ENCODE measurements around the gene OR9Q1.

The OR9Q1 gene

DNA sequence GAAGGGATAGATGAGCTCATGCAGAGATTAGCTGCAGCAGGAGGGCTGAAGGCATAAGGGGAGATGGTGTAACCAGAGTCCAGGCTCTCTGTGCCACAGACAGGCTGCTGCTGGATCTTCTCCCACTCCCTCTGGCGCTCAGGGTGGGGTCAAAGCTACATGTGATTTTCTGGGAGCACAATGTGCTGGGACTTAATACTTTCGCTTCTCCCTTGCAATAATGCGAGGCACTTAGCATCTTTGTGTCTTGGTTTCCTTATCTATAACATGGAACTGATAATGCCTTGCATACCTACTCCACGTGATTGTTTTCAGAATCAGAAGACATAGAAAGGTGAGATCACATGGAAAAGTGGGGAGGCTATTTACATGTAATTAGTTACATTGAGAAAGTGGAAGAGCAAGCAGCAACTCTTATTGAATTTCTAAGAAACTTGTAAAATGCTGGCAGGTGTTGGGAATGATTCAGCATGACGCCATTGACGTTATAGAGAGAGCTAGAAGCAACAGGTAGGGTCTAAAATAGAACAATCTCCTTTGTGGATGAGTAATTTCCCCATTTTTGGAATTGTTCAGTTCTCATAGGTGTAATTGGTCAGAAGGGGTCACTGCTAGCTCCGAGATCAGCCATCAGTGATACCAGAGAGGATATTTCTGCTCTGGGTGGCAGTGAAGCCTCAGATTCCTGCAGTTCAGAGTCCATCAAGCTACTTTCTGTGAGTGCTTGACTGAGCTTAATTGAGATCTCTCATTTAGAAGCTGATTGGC lies 109.8 kb downstream of the OR9Q1 start:
- ATAC-seq (ENCODE audit: low read depth) (no peak), DNase-seq (ENCODE audit: low spot score in 2 of 2) (no peak)
- Mint-ChIP-seq H3K4me1 (no peaks in the 10 kb centered on the region), H3K9me3 (no peaks in the 10 kb centered on the region), H3K27ac (no peak overlapping the region), H3K27me3 (no peaks in the 10 kb centered on the region), H3K4me3 (no peak overlapping the region), H3K36me3 (no peaks in the 10 kb centered on the region)

DNA sequence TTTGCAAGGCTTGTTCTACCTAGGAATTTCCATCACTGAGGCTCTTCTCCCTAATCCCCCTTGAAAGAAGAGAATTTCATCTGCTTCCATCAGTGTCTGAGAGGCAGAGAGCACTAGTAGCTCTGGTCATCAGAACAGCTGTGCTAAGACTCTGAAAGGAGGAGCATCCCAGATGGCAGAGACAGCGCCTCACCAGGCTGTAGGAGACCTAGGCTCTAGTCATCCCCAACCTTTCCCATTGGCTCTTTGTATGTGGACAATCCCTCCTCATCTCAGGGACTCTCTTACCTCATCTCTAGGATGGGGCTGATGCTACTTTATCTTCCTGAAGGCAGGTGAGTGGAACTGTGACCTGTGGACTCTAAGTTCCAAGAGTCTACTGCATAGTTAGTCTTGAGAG lies 110.5 kb downstream of the OR9Q1 start:
- ATAC-seq (ENCODE audit: low read depth) (no peak), DNase-seq (ENCODE audit: low spot score in 2 of 2) (no peak)
- H3K36me3 Mint-ChIP-seq, result no peaks in the 10 kb centered on the region

DNA sequence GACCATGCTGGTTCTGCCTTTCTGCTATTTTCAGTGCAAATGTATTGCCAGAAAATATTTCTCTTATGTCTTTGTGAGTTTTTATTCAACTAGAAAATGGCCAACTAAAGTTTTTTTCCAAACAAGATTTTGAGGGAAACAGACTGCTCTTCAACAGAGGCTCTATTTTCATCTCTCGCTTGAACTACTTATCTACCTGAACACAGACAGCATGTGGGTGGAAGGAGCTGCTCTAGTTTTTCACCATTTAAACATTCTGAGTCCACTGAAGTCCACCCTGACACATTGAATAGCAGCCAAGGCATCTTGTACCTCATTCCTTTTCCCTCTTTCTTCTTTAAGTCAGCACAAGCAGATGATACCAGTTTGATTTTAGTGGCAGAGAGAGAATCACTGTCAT lies 111.5 kb downstream of the OR9Q1 start:
- Mint-ChIP-seq H3K27me3 (no peaks in the 10 kb centered on the region), H3K27ac (no peak overlapping the region), H3K4me3 (no peak overlapping the region), H3K4me1 (no peaks in the 10 kb centered on the region), H3K36me3 (no peaks in the 10 kb centered on the region), H3K9me3 (no peaks in the 10 kb centered on the region)
- DNase-seq (ENCODE audit: low spot score in 2 of 2), result no peak
- ATAC-seq (ENCODE audit: low read depth), result no peak

More for the DNA sequence above, 110.5 kb downstream of the OR9Q1 start:
- no peaks in the 10 kb centered on the region for H3K4me1 Mint-ChIP-seq
- H3K4me3 Mint-ChIP-seq, result no peak overlapping the region
- no peaks in the 10 kb centered on the region for H3K27me3 Mint-ChIP-seq
- no peak overlapping the region for H3K27ac Mint-ChIP-seq
- no peaks in the 10 kb centered on the region for H3K9me3 Mint-ChIP-seq

DNA sequence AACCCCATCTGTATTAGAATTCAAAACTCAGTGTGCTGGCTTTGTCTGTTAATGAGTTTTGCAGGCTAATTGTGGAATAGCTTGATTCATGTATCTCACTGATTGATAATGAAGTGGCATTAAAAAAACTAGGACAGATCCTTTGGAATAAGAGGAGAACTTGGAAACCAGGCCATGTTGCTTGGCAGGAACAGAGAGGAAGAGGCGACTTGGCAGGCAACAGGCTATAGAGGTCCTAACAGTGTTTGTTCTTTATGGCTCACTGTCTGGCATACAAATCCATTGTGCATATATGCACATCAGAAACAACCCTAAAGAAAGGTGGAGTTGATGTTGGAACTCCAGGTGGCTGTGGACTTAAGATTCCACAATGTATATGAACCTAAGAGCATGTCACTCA lies 119.1 kb downstream of the OR9Q1 start:
- DNase-seq (ENCODE audit: low spot score in 2 of 2) (no peak), ATAC-seq (ENCODE audit: low read depth) (no peak)
- Mint-ChIP-seq H3K4me1 (no peaks in the 10 kb centered on the region), H3K36me3 (no peaks in the 10 kb centered on the region), H3K9me3 (no peaks in the 10 kb centered on the region), H3K27ac (no peak overlapping the region), H3K27me3 (peaks cover 6% of the 10 kb centered on the region), H3K4me3 (no peak overlapping the region)

DNA sequence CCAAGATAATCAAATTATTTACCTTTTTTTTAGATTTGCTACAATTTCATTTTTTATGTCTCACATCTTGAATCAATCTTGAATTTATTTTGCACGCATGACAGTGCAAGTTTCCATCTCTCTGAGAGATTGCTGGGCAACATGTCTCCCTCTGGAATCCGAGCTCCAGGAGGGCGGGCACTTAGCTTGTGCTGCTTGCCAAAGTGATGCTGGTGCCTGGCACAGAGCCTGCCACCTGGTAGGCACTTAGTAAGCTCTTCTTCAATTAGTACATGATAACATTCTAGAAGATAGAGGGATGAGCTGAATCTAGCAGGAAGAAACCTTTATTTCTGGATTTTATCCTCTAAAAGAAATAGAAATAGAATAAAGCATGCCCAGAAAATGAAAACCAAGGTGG lies 129.1 kb downstream of the OR9Q1 start:
- no peak for ATAC-seq (ENCODE audit: low read depth)
- no peak overlapping the region for H3K4me3 Mint-ChIP-seq

DNA sequence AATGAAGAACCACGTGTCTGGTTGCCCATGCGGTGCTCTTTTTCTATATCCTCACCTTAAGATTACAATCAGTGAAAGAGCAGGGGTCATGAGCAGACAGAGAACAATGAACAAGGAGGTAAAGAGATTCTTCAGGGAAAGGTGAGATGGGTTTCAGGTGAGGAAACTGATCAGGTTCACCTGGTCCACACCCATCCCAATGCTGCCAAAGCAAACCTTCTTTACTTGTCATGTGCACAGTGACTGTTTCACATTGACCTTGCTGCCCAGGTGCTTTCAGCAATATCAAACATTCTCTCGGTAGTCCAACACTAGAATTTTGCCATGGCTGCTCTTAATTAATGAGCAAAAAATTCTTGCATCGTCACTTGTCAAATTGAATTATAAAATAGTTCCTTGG lies 140.7 kb downstream of the OR9Q1 start:
- no peaks in the 10 kb centered on the region for H3K4me1 Mint-ChIP-seq
- H3K9me3 Mint-ChIP-seq, result peaks cover 3% of the 10 kb centered on the region
- ATAC-seq (ENCODE audit: low read depth) (no peak), DNase-seq (ENCODE audit: low spot score in 2 of 2) (no peak)
- peaks cover 4% of the 10 kb centered on the region for H3K27me3 Mint-ChIP-seq
- no peaks in the 10 kb centered on the region for H3K36me3 Mint-ChIP-seq
- no peak overlapping the region for H3K27ac Mint-ChIP-seq
- H3K4me3 Mint-ChIP-seq, result no peak overlapping the region

More for the DNA sequence above, 129.1 kb downstream of the OR9Q1 start:
- peaks cover 2% of the 10 kb centered on the region for H3K9me3 Mint-ChIP-seq
- no peak for DNase-seq (ENCODE audit: low spot score in 2 of 2)
- H3K36me3 Mint-ChIP-seq, result no peaks in the 10 kb centered on the region
- no peak overlapping the region for H3K27ac Mint-ChIP-seq
- peaks cover 9% of the 10 kb centered on the region for H3K27me3 Mint-ChIP-seq
- H3K4me1 Mint-ChIP-seq, result no peaks in the 10 kb centered on the region

DNA sequence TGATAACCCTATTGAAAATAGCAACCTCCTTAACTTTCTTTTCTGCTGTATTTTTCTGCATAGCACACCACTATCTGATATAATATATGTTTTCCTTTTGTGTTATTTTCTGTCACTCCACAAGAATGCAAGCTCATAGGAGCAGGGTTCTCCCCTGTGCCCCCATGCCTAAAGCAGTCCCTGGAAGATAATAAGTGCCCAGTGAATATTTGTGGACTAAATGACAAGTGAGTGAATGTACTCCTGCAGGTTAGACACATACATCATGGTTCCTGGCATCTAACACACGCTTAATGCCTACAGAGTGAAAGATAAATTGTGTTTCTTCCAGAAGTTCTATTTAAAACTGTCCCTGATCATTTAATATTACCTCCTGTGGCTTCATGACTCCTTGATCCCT lies 141.3 kb downstream of the OR9Q1 start:
- DNase-seq (ENCODE audit: low spot score in 2 of 2) (no peak), ATAC-seq (ENCODE audit: low read depth) (no peak)
- Mint-ChIP-seq H3K27ac (no peak overlapping the region), H3K27me3 (peaks cover 4% of the 10 kb centered on the region), H3K4me1 (no peaks in the 10 kb centered on the region), H3K36me3 (no peaks in the 10 kb centered on the region), H3K9me3 (peaks cover 2% of the 10 kb centered on the region), H3K4me3 (no peak overlapping the region)

DNA sequence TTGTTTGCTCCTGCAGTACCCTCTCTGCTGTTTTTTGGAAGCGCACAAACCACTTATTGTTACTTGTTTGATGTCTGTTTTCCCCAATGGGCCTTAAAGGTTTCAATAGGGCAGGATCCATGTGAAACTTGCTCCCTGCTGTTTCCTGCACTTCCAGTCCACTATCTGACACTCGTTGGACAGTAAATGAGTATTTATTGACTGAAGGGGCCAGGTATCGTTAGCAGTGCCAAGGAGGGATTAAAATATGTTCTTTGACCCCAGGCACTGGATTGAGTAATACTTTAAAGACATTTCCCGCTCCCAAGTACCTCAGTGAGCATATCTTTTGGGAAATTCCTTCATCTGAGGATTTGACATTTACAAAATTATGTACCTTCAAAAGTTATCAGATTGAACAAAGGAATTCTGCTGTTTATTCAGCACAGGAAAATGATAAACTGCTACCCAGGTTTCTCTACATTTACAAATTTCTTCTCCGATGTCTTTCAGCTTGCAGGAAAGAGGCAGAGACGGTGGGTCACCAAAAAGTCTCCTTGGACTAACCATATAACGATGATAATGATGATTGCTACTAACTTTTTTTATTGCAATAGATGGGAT lies 141.9 kb downstream of the OR9Q1 start:
- ATAC-seq (ENCODE audit: low read depth) (no peak), DNase-seq (ENCODE audit: low spot score in 2 of 2) (no peak)
- Mint-ChIP-seq H3K4me1 (no peaks in the 10 kb centered on the region), H3K4me3 (no peak overlapping the region), H3K36me3 (no peaks in the 10 kb centered on the region), H3K9me3 (no peaks in the 10 kb centered on the region), H3K27ac (no peak overlapping the region), H3K27me3 (peaks cover 2% of the 10 kb centered on the region)

DNA sequence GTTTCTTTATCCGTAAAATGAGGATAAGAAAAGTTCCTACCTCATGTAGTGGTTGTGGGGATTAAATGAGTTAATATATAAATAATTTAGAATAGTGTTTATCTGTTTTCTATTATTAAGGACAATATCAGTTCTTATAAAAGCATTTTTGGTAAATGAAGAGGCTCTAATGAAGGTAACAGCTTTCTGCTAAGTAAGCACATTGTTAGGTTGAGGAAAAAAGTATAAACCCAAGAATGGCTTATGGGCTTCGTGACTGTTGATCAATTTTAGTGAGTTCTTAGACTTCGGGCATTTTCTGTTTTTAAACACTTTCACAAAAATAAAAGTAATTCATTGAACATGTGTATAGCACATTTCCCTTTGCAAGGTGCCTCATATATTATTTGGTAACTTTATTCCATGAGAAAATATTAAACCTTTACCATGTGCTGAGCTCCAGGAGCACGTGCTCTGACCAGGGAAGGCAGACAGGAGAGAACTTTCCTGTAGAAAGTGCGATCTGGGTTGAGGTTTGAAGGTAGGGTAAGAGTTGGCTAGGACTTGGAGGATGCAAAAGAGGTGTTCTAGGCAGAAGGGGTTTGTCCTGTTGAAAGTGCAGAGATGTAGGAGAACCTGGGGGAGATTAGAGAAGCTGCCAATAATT lies 153.9 kb downstream of the OR9Q1 start:
- H3K36me3 Mint-ChIP-seq, result no peaks in the 10 kb centered on the region
- peaks cover 17% of the 10 kb centered on the region for H3K27me3 Mint-ChIP-seq
- DNase-seq (ENCODE audit: low spot score in 2 of 2), result no peak
- no peak overlapping the region for H3K27ac Mint-ChIP-seq
- H3K9me3 Mint-ChIP-seq, result no peaks in the 10 kb centered on the region
- H3K4me1 Mint-ChIP-seq, result no peaks in the 10 kb centered on the region
- no peak for ATAC-seq (ENCODE audit: low read depth)
- H3K4me3 Mint-ChIP-seq, result no peak overlapping the region

DNA sequence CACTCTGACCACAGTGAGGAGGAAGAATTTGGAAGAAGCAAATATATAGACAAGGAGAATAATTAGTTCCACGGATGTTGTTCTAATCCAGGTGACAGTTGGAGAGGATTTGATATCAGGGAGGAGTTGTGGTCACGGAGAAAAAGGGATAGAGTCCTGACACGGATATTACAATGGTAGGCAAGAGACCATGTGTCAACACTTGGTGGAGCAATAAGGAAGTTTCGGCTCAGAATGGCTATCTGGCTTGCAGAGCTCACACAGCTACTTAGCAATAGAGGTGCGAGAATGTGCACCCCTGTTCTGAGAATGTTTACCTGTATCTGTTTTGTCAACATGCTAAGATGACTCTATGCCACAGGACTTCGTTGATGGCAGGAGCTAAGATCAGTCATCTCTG lies 154.8 kb downstream of the OR9Q1 start:
- Mint-ChIP-seq H3K4me3 (no peak overlapping the region), H3K27me3 (peaks cover 17% of the 10 kb centered on the region), H3K9me3 (no peaks in the 10 kb centered on the region), H3K27ac (no peak overlapping the region), H3K36me3 (no peaks in the 10 kb centered on the region), H3K4me1 (no peaks in the 10 kb centered on the region)
- DNase-seq (ENCODE audit: low spot score in 2 of 2) (no peak), ATAC-seq (ENCODE audit: low read depth) (no peak)

DNA sequence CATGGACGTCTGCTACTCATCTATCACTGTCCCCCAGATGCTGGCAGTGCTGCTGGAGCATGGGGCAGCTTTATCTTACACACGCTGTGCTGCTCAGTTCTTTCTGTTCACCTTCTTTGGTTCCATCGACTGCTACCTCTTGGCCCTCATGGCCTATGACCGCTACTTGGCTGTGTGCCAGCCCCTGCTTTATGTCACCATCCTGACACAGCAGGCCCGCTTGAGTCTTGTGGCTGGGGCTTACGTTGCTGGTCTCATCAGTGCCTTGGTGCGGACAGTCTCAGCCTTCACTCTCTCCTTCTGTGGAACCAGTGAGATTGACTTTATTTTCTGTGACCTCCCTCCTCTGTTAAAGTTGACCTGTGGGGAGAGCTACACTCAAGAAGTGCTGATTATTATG lies 156.0 kb downstream of the OR9Q1 start:
- H3K4me1 Mint-ChIP-seq, result no peaks in the 10 kb centered on the region
- H3K36me3 Mint-ChIP-seq, result no peaks in the 10 kb centered on the region
- no peak overlapping the region for H3K4me3 Mint-ChIP-seq
- H3K27me3 Mint-ChIP-seq, result peaks cover 18% of the 10 kb centered on the region
- no peak for DNase-seq (ENCODE audit: low spot score in 2 of 2)
- no peaks in the 10 kb centered on the region for H3K9me3 Mint-ChIP-seq
- H3K27ac Mint-ChIP-seq, result no peak overlapping the region
- no peak for ATAC-seq (ENCODE audit: low read depth)

DNA sequence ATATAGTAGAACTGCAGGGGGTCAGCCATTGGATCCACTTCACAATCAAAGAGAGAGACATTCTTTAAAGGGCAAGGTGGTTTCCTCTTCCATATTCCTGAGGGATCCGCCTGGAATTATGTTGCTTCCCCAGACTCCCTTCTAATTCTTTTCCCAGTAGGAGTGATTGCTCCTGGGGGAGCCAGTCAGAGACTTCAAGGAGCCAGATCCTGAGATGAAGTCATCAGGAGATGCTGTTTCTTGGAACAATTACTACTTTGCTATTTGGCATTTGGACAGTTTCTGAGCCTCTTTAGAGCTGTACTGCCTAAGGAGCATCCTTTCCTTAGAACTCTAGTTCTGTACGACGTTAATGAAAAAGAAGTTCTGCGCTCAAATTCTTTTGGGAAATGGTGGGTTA lies 163.3 kb downstream of the OR9Q1 start:
- no peaks in the 10 kb centered on the region for H3K36me3 Mint-ChIP-seq

DNA sequence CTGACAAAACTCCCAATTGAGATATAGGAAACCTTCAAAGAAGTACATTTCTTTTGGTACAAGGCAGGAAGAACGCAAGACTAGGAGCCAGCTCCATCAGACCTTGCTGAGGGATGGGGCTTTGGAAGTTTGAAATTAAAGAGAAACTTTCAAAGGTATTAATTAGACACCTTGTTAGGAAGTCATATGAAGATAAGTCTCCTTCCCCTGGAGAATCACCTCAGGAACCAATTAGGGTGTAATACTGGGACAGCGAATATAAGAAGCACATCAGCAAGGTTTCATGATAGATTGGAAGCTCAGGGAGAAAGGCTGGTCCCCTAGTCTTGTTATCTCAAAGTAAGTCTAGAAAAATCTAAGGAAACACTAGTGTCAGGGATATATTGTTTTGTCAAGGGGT lies 165.1 kb downstream of the OR9Q1 start, which contains the start of gene OR9Q2:
Gene OR9Q2, plus strand, starts transcription at position 301 of the 400 bp plus-strand sequence. CDS start 1,421 bp downstream, outside the sequence.
- DNase-seq (ENCODE audit: low spot score in 2 of 2) (no peak), ATAC-seq (ENCODE audit: low read depth) (no peak)
- Mint-ChIP-seq H3K4me3 (no peak within 1 kb of the TSS), H3K27me3 (peaks cover 3% of the 10 kb centered on the region), H3K4me1 (no peaks in the 10 kb centered on the region), H3K9me3 (peaks cover 2% of the 10 kb centered on the region), H3K36me3 (no peaks in the 10 kb centered on the region), H3K27ac (no peak within 1 kb of the TSS)

More for the DNA sequence above, 163.3 kb downstream of the OR9Q1 start:
- ATAC-seq (ENCODE audit: low read depth) (no peak), DNase-seq (ENCODE audit: low spot score in 2 of 2) (no peak)
- Mint-ChIP-seq H3K4me1 (no peaks in the 10 kb centered on the region), H3K4me3 (no peak overlapping the region), H3K9me3 (peaks cover 2% of the 10 kb centered on the region), H3K27me3 (peaks cover 3% of the 10 kb centered on the region), H3K27ac (no peak overlapping the region)

DNA sequence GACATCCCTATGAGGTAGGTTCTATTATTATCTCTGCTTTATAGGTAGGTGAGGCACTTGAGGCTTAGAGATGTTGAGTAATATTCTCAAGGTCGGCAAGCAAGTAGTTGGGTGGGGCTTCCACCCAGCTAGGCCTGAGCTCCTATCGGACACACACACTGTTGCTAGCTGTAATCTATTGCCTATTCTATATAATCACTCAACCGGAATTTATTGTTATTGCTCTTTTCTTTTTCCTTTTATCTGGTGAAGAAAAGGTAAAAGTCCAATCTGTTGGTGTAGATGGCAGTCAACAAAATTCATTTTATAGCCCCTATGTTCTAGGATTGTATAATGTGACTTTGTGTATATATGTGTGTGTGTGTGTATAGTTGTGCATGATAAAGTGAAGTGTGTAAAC lies 168.5 kb downstream of the OR9Q1 start:
- Mint-ChIP-seq H3K27ac (no peak overlapping the region), H3K4me3 (no peak overlapping the region), H3K9me3 (peaks cover 2% of the 10 kb centered on the region), H3K27me3 (peaks cover 2% of the 10 kb centered on the region), H3K36me3 (no peaks in the 10 kb centered on the region), H3K4me1 (no peaks in the 10 kb centered on the region)
- DNase-seq (ENCODE audit: low spot score in 2 of 2), result no peak
- ATAC-seq (ENCODE audit: low read depth), result no peak

Data from memory B cell (primary cell).